GM08714 (cell line): ENCODE data around the gene KNDC1.
"Not testable (repeated sequence)": the region's sequence is repeated elsewhere in the genome, so short reads cannot be mapped to it uniquely, and the experiment has no call there.

Source experiments
- H3K4me3 ChIP-seq: fragments of 200-500 bp; sonication (Bioruptor generic); 2 replicates; pipeline ENCODE4 v1.5.1; 2014; ENCODE audit warnings: mild to moderate bottlenecking, low read length, inconsistent platforms
- ZNF274 ChIP-seq: IDR thresholded peaks from 2 replicates; pipeline ENCODE4 v1.6.1; 2012; ENCODE audit warnings: mild to moderate bottlenecking, low read depth, low read length

KNDC1 gene

GRCh38 chr10:133159950-133160825 is at the start of gene KNDC1:
Gene KNDC1, plus strand, starts transcription at chr10:133160219. Its CDS starts 249 bp downstream, at chr10:133160468.
- H3K4me3 ChIP-seq, result no peak within 1 kb of the TSS
- TF ChIP-seq ZNF274, result no peak

- no peak for TF ChIP-seq ZNF274
These were observed 49.3 kb upstream of the KNDC1 start for GRCh38 chr10:133110609-133111275.

GRCh38 chr10:133111640-133112039 is 48.4 kb upstream of the KNDC1 start:
- H3K4me3 ChIP-seq, result not testable (repeated sequence)

More at GRCh38 chr10:133110609-133111275, 49.3 kb upstream of the KNDC1 start:
- no peak overlapping the region for H3K4me3 ChIP-seq

GRCh38 chr10:133113146-133113830 is 46.7 kb upstream of the KNDC1 start:
- TF ChIP-seq ZNF274, result no peak
- no peak overlapping the region for H3K4me3 ChIP-seq

GRCh38 chr10:133113847-133114246 is 46.2 kb upstream of the KNDC1 start:
- H3K4me3 ChIP-seq, result no peak overlapping the region
- no peak for TF ChIP-seq ZNF274

- no peak for TF ChIP-seq ZNF274
- H3K4me3 ChIP-seq, result no peak overlapping the region
These were observed 45.8 kb upstream of the KNDC1 start for GRCh38 chr10:133114251-133114650.

- no peak for TF ChIP-seq ZNF274
- H3K4me3 ChIP-seq, result no peak overlapping the region
These were observed 45.1 kb upstream of the KNDC1 start for GRCh38 chr10:133114726-133115452.

- no peak overlapping the region for H3K4me3 ChIP-seq
- TF ChIP-seq ZNF274, result no peak
These were observed 44.6 kb upstream of the KNDC1 start for GRCh38 chr10:133115453-133115842.

- no peak for TF ChIP-seq ZNF274
- no peak overlapping the region for H3K4me3 ChIP-seq
These were observed 44.0 kb upstream of the KNDC1 start for GRCh38 chr10:133115976-133116375.

GRCh38 chr10:133116455-133116854 is 43.6 kb upstream of the KNDC1 start:
- H3K4me3 ChIP-seq, result no peak overlapping the region
- TF ChIP-seq ZNF274, result no peak

- no peak overlapping the region for H3K4me3 ChIP-seq
- TF ChIP-seq ZNF274, result no peak
These were observed 42.9 kb upstream of the KNDC1 start for GRCh38 chr10:133117036-133117687.

- no peak for TF ChIP-seq ZNF274
- H3K4me3 ChIP-seq, result no peak overlapping the region
These were observed 42.3 kb upstream of the KNDC1 start for GRCh38 chr10:133117688-133118071.

- no peak for TF ChIP-seq ZNF274
- H3K4me3 ChIP-seq, result no peak overlapping the region
These were observed 38.5 kb upstream of the KNDC1 start for GRCh38 chr10:133121479-133121878.
